Breast epithelium (tissue), 3 donors: ENCODE measurements around the gene TEC.

ENCODE experiments used
- POLR2A ChIP-seq: fragments of 450-650 bp; IDR thresholded peaks from one replicate; pipeline ENCODE4 v1.6.1; 2016; ENCODE audit warnings: antibody characterized with exemption, mild to moderate bottlenecking, moderate library complexity
- TF ChIP-seq, protein P1 (sequence below), 3 donors: fragments of 450-650 bp; IDR thresholded peaks; one replicate each; pipeline ENCODE4 v1.5.1; 2016 to 2017; ENCODE audit warnings: antibody characterized with exemption in 3 of 3, mild to moderate bottlenecking in 3 of 3, moderate library complexity in 3 of 3

DNA sequence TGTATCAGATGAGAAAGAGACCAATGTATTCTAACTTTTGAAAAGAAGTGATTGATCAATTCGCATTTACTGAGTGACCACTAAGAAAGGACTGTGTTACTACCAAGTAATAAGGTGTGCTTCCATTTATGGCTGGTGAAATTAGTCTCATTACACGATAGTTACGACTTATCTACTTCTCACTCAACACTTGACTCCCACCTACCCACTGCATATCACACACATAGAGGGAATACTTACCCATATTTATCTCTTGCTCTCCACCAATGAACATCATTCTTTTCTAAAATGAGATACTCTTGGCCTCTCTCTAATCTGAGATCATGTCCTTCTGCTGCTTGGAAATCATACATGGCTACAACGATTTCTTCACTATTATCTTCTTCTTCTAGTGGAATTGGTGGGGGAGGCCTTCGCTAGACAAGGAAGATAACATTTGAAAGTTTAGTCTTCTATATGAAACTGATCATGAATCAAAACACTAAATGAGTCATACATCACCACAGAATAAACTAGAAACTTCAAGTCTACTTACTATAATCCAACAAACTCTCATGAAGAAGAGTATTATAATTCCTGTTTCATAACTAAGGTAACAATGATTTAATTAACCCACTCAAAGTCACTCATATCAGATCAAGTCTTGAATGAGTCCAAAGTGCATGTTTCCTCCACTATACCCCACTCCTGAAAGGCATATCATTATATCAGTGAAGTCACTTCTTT, 101.9 kb downstream of the TEC start:
- TF ChIP-seq, protein P1, sequence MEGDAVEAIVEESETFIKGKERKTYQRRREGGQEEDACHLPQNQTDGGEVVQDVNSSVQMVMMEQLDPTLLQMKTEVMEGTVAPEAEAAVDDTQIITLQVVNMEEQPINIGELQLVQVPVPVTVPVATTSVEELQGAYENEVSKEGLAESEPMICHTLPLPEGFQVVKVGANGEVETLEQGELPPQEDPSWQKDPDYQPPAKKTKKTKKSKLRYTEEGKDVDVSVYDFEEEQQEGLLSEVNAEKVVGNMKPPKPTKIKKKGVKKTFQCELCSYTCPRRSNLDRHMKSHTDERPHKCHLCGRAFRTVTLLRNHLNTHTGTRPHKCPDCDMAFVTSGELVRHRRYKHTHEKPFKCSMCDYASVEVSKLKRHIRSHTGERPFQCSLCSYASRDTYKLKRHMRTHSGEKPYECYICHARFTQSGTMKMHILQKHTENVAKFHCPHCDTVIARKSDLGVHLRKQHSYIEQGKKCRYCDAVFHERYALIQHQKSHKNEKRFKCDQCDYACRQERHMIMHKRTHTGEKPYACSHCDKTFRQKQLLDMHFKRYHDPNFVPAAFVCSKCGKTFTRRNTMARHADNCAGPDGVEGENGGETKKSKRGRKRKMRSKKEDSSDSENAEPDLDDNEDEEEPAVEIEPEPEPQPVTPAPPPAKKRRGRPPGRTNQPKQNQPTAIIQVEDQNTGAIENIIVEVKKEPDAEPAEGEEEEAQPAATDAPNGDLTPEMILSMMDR (IDR thresholded peaks at IDR 0.05), result no peak
- no peak for TF ChIP-seq POLR2A
